Panc1 (cell line): ENCODE results near the gene LRGUK.

Experiments used
- CTCF ChIP-seq: fragments of 450-650 bp; IDR thresholded peaks from 2 replicates; pipeline ENCODE4 v1.5.1; 2017; ENCODE audit warnings: mild to moderate bottlenecking
- POLR2AphosphoS5 ChIP-seq: IDR thresholded peaks from 2 replicates; pipeline ENCODE4 v1.6.1; 2012; ENCODE audit warnings: mild to moderate bottlenecking, low read depth, low read length, moderate library complexity
- REST ChIP-seq, 2 experiments: IDR thresholded peaks; 2 replicates each; pipeline ENCODE4 v1.6.1; 2011 to 2012; ENCODE audit warnings: low read depth in 2 of 2, control low read depth in 1 of 2, low read length in 1 of 2, mild to moderate bottlenecking in 1 of 2, moderate library complexity in 1 of 2; ENCODE audit not compliant: insufficient read depth in 1 of 2
- TCF7L2 ChIP-seq: IDR thresholded peaks from 2 replicates; pipeline ENCODE4 v1.6.1; 2011; ENCODE audit warnings: mild to moderate bottlenecking, low read depth, low read length, inconsistent platforms

- TF ChIP-seq POLR2AphosphoS5 (no peak), CTCF (no peak), TCF7L2 (no peak), REST (IDR thresholded peaks at IDR 0.05; ENCODE audit: insufficient read depth in 1 of 2, low read depth in 2 of 2, low read length in 1 of 2) (no peak)
Observed at GRCh38 chr7:134184767-134185166, 57.6 kb downstream of the LRGUK start.
